ENCODE measurements around the gene IQCN. TPM values are rescaled to one million over a fixed set of nuclear protein-coding genes. Genes with fewer than 3 reads are reported as not detected.
A peak's percentile ranks its signal among the peaks of the same experiment; 100 is the strongest.

IQCN gene
- total and polyA plus RNA-seq, 10 of the 15 experiments (the other 5 are each of a cell fraction or from before 2014, with no cell fraction given): 0.01 to 0.54 (median 0.23) TPM; not detected in 3

DNA sequence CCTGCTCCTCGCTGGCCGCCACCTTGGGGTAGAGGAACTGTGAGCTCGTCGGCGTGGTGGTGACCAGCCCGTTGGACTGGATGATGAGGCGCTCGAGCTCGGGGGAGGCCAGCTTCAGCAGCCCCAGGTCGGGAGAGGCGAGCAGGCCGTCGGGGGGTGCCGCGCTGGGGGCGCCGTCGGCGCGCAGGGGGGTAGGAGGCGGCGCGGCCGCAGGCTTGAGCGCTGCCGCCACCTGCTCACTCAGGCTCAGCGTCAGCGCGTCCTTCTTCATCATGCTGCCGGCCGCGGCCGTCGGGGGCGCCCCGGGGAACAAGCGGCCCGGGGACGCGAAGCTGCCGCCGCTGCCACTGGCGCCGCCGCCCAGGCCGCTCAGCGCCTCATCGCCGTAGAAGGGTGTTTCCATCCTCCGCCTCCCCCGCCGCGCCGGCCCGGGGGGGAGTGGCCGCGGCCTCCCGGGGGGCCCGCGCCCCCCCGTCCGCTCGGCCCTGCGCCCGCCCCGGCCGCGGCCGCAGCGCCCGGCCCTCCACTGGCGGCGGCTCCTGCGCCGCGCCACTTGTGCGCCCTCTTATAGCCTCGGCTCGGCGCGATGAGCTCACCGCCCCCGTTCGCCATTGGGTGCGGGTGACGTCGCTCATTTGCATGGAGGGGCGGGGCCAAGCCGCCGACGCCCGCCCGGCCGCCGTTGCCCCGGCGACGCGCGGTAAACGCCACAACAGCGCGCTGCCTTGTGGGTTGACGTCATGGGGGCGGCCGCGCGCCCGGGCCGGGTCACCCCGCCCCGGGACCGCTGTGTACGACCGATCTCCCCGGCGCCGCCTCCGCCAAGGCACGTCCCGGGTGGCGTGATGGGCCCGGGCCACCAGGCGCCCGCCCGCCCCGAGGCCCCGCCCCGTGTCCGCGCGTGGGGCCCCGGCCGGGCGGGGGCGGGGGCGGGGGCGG, 7.1 kb upstream of the IQCN start, which contains the start of gene JUND:
Gene JUND (minus strand): TSS at position 541 of the 939 bp plus-strand sequence. CDS start 138 bp downstream, at position 403.
- Histone ChIP-seq H3K4me1 (ENCODE audit: control insufficient read depth, insufficient read depth, low read length) (peaks cover 31% of the 10 kb centered on the region), H4K20me1 (ENCODE audit: control insufficient read depth, insufficient read depth) (peaks cover 14% of the 10 kb centered on the region), H3K4me2 (ENCODE audit: control insufficient read depth, insufficient read depth) (peak within 1 kb of the TSS; percentile 98), H3K79me2 (ENCODE audit: control insufficient read depth, insufficient read depth, low read length) (peaks cover 40% of the 10 kb centered on the region), H3K36me3 (ENCODE audit: control insufficient read depth in 2 of 2, insufficient read depth in 2 of 2, low read length in 1 of 2) (peaks cover 0 to 4% of the 10 kb centered on the region in 2 experiments; a peak in 2 of 4 replicates), H3K9ac (ENCODE audit: control insufficient read depth, insufficient read depth, low read length) (peak within 1 kb of the TSS; percentile 99), H3K27ac (ENCODE audit: control insufficient read depth, insufficient read depth) (peak within 1 kb of the TSS; percentile 100), H2AFZ (ENCODE audit: control insufficient read depth, low read depth, low read length) (peak within 1 kb of the TSS; percentile 41), H3K27me3 (replicated peaks in 1 of 2; ENCODE audit: control insufficient read depth in 2 of 2, insufficient read depth in 2 of 2, low read length in 1 of 2) (no peaks in the 10 kb centered on the region), H3K4me3 (peak within 1 kb of the TSS; percentile 98), H3K9me3 (replicated peaks; ENCODE audit: control insufficient read depth, insufficient read depth, low read length) (no peaks in the 10 kb centered on the region)
- 3% methylated on average over 97 of the region's 138 CpGs for WGBS (ENCODE audit: insufficient coverage, insufficient replicate concordance, low lambda C conversion rate, missing lambda C conversion rate)
- SMC1A ChIA-PET (ENCODE audit: uncharacterized antibody, unreplicated experiment): interaction anchor here (1.0 to 6.3 kb wide), 12 partner anchors 10 to 136 kb away, joined by 3 to 176 read pairs (median 18); partner anchors contain the start of genes LSM4 and RAB3A
- intact Hi-C loops (cut with micrococcal nuclease; ENCODE audit: unreplicated experiment) (loop anchor here (1.0 to 2.0 kb wide), 2 partner anchors 9 to 129 kb away; no protein-coding TSS in a partner anchor), in situ Hi-C loops (cut with MboI) (no loop called here)
- DNase-seq (ENCODE audit: low read depth, low spot score) (peak; percentile 88), FAIRE-seq (peak; percentile 38), ATAC-seq (peak; percentile 64)
- no TSS peak for BruUV-seq (replicated peaks)
- RAD21 ChIA-PET (ENCODE audit: unreplicated experiment): interaction anchor here (0.5 to 7.1 kb wide), 17 partner anchors 10 to 136 kb away, joined by 3 to 259 read pairs (median 11); partner anchors contain the start of genes LSM4, MPV17L2, PGPEP1 and RAB3A
- CTCF ChIA-PET: interaction anchor here (0.9 to 14.1 kb wide), 13 partner anchors 8 to 190 kb away, joined by 3 to 516 read pairs (median 49); partner anchors contain the start of genes LSM4 and PGPEP1
- POLR2A ChIA-PET: interaction anchor here (0.5 to 8.4 kb wide), 33 partner anchors 10 to 1385 kb away, joined by 3 to 206 read pairs (median 5); partner anchors contain the start of genes IL12RB1, LRRC25, LSM4 and MAST3
- peak; percentile 63 for TF ChIP-seq SREBF2 (IDR thresholded peaks at IDR 0.05; ENCODE audit: low read length)
- no peak for TF ChIP-seq ZNF217 (IDR thresholded peaks at IDR 0.05)
- peak; percentile 37; the same call in 1 of the 2 replicates for TF ChIP-seq SMAD5 (IDR thresholded peaks at IDR 0.05; ENCODE audit: low read depth)
- TF ChIP-seq BACH1 (IDR thresholded peaks at IDR 0.05; ENCODE audit: borderline replicate concordance): peak; percentile 98
- peak; percentile 98 for TF ChIP-seq POLR2AphosphoS2 (IDR thresholded peaks at IDR 0.05; ENCODE audit: low read depth, low read length)
- TF ChIP-seq IKZF1 (conservative IDR thresholded peaks at IDR 0.05): peak; percentile 93
- peak; percentile 49; the same call in 1 of the 2 replicates for TF ChIP-seq SIN3A (IDR thresholded peaks at IDR 0.05; ENCODE audit: low read depth, low read length)
- TF ChIP-seq RAD21 (IDR thresholded peaks at IDR 0.05; ENCODE audit: insufficient read depth, low read depth, low read length): no peak
- no peak for TF ChIP-seq SKIL (IDR thresholded peaks at IDR 0.05; ENCODE audit: low read depth, poor library complexity, severe bottlenecking)
- peak; percentile 95 for TF ChIP-seq ATF7 (IDR thresholded peaks at IDR 0.05; ENCODE audit: low read depth)
- peak; percentile 92 for TF ChIP-seq BMI1 (IDR thresholded peaks at IDR 0.05; ENCODE audit: borderline replicate concordance)
- peak; percentile 88 for TF ChIP-seq JUND (IDR thresholded peaks at IDR 0.05; ENCODE audit: low read depth, low read length)
- TF ChIP-seq, protein P1, sequence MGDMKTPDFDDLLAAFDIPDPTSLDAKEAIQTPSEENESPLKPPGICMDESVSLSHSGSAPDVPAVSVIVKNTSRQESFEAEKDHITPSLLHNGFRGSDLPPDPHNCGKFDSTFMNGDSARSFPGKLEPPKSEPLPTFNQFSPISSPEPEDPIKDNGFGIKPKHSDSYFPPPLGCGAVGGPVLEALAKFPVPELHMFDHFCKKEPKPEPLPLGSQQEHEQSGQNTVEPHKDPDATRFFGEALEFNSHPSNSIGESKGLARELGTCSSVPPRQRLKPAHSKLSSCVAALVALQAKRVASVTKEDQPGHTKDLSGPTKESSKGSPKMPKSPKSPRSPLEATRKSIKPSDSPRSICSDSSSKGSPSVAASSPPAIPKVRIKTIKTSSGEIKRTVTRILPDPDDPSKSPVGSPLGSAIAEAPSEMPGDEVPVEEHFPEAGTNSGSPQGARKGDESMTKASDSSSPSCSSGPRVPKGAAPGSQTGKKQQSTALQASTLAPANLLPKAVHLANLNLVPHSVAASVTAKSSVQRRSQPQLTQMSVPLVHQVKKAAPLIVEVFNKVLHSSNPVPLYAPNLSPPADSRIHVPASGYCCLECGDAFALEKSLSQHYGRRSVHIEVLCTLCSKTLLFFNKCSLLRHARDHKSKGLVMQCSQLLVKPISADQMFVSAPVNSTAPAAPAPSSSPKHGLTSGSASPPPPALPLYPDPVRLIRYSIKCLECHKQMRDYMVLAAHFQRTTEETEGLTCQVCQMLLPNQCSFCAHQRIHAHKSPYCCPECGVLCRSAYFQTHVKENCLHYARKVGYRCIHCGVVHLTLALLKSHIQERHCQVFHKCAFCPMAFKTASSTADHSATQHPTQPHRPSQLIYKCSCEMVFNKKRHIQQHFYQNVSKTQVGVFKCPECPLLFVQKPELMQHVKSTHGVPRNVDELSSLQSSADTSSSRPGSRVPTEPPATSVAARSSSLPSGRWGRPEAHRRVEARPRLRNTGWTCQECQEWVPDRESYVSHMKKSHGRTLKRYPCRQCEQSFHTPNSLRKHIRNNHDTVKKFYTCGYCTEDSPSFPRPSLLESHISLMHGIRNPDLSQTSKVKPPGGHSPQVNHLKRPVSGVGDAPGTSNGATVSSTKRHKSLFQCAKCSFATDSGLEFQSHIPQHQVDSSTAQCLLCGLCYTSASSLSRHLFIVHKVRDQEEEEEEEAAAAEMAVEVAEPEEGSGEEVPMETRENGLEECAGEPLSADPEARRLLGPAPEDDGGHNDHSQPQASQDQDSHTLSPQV (IDR thresholded peaks at IDR 0.05): peak; percentile 79
- peak; percentile 60 for TF ChIP-seq NR2F1 (conservative IDR thresholded peaks at IDR 0.05)
- TF ChIP-seq SP1 (IDR thresholded peaks at IDR 0.05; ENCODE audit: low read depth, low read length): peak; percentile 84
- TF ChIP-seq EGR1 (IDR thresholded peaks at IDR 0.05; ENCODE audit: borderline replicate concordance in 1 of 2, low read depth in 2 of 2, low read length in 2 of 2): peak in 1 of 2 experiments; percentile 95; a peak in 2 of 3 replicates
- TF ChIP-seq CHD1 (IDR thresholded peaks at IDR 0.05; ENCODE audit: low read depth, low read length): peak; percentile 68; the same call in 1 of the 2 replicates
